SK-N-SH treated with all-trans-retinoic acid at 6 μM for 48 hours (cell line): ENCODE data around the gene TBKBP1.

Source experiments
- ATAC-seq: fragments of 200-7000 bp; cut with Tn5 transposase; 3 replicates; pipeline ENCODE4 v1.9.1; 2020; ENCODE audit warnings: mild to moderate bottlenecking, moderate library complexity
- ARNTL ChIP-seq: fragments of 450-650 bp; formaldehyde crosslinking; IDR thresholded peaks from 2 replicates; pipeline ENCODE4 v1.5.0; 2020; ENCODE audit warnings: low read depth, mild to moderate bottlenecking, moderate library complexity, borderline replicate concordance
- BACH2 ChIP-seq: fragments of 250-450 bp; sonication (Bioruptor Pico); IDR thresholded peaks from 2 replicates; pipeline ENCODE4 v1.9.0; 2021; ENCODE audit warnings: mild to moderate bottlenecking, borderline replicate concordance
- CREB5 ChIP-seq: fragments of 250-450 bp; sonication (Bioruptor Pico); IDR thresholded peaks from 2 replicates; pipeline ENCODE4 v1.5.1; 2020; ENCODE audit warnings: low read depth, mild to moderate bottlenecking, moderate library complexity
- CSRNP3 ChIP-seq: fragments of 250-450 bp; sonication (Bioruptor Pico); IDR thresholded peaks from 2 replicates; pipeline ENCODE4 v1.5.1; 2021; ENCODE audit warnings: mild to moderate bottlenecking, moderate library complexity
- ESRRG ChIP-seq: fragments of 250-450 bp; sonication (Bioruptor Pico); IDR thresholded peaks from 2 replicates; pipeline ENCODE4 v1.6.1; 2021; ENCODE audit warnings: mild to moderate bottlenecking
- GLIS3 ChIP-seq: fragments of 250-450 bp; sonication (Bioruptor Pico); IDR thresholded peaks from 2 replicates; pipeline ENCODE4 v1.5.0; 2020; ENCODE audit warnings: mild to moderate bottlenecking, moderate library complexity
- ISL1 ChIP-seq: fragments of 250-450 bp; sonication (Bioruptor Pico); IDR thresholded peaks from 2 replicates; pipeline ENCODE4 v2.1.2; 2022; ENCODE audit warnings: mild to moderate bottlenecking, moderate library complexity
- OSR1 ChIP-seq: fragments of 250-450 bp; sonication (Bioruptor Pico); IDR thresholded peaks from 2 replicates; pipeline ENCODE4 v1.8.0; 2022; ENCODE audit warnings: moderate library complexity, mild to moderate bottlenecking, inconsistent platforms
- PATZ1 ChIP-seq: fragments of 250-450 bp; sonication (Bioruptor Pico); IDR thresholded peaks from 2 replicates; pipeline ENCODE4 v1.8.0; 2020; ENCODE audit warnings: mild to moderate bottlenecking, moderate library complexity, borderline replicate concordance
- POU6F1 ChIP-seq: fragments of 250-450 bp; sonication (Bioruptor Pico); IDR thresholded peaks from 2 replicates; pipeline ENCODE4 v1.8.0; 2021; ENCODE audit warnings: low read depth, mild to moderate bottlenecking, moderate library complexity, borderline replicate concordance
- PPARA ChIP-seq: fragments of 250-450 bp; sonication (Bioruptor Pico); IDR thresholded peaks from 2 replicates; pipeline ENCODE4 v1.5.0; 2020; ENCODE audit warnings: mild to moderate bottlenecking, borderline replicate concordance
- RARB ChIP-seq: fragments of 250-450 bp; sonication (Bioruptor Pico); IDR thresholded peaks from 2 replicates; pipeline ENCODE4 v1.8.0; 2021; ENCODE audit warnings: mild to moderate bottlenecking, moderate library complexity
- TCF4 ChIP-seq: fragments of 250-450 bp; sonication (Bioruptor Pico); IDR thresholded peaks from 2 replicates; pipeline ENCODE4 v1.8.0; 2021; ENCODE audit warnings: mild to moderate bottlenecking, moderate library complexity, borderline replicate concordance
- TOX ChIP-seq: fragments of 250-450 bp; sonication (Bioruptor Pico); IDR thresholded peaks from 2 replicates; pipeline ENCODE4 v1.8.0; 2021; ENCODE audit warnings: mild to moderate bottlenecking, moderate library complexity, borderline replicate concordance
- TSHZ2 ChIP-seq: fragments of 250-450 bp; sonication (Bioruptor Pico); IDR thresholded peaks from 2 replicates; pipeline ENCODE4 v1.5.0; 2020; ENCODE audit warnings: mild to moderate bottlenecking, moderate library complexity
- ZC3H10 ChIP-seq: fragments of 250-450 bp; sonication (Bioruptor Pico); IDR thresholded peaks from 2 replicates; pipeline ENCODE4 v1.5.1; 2021; ENCODE audit warnings: mild to moderate bottlenecking, moderate library complexity
- ZFP30 ChIP-seq: fragments of 450-650 bp; formaldehyde crosslinking; IDR thresholded peaks from 2 replicates; pipeline ENCODE4 v1.5.0; 2022; ENCODE audit warnings: mild to moderate bottlenecking, moderate library complexity
- ZNF565 ChIP-seq: fragments of 450-650 bp; formaldehyde crosslinking; conservative IDR thresholded peaks from 2 replicates; pipeline ENCODE4 v1.5.0; 2020; ENCODE audit warnings: low read depth, mild to moderate bottlenecking, moderate library complexity
- ZNF70 ChIP-seq: fragments of 450-650 bp; formaldehyde crosslinking; IDR thresholded peaks from 2 replicates; pipeline ENCODE4 v1.5.0; 2020; ENCODE audit warnings: mild to moderate bottlenecking, moderate library complexity
- ZNF8 ChIP-seq: fragments of 450-650 bp; formaldehyde crosslinking; IDR thresholded peaks from 2 replicates; pipeline ENCODE4 v1.5.0; 2020; ENCODE audit warnings: mild to moderate bottlenecking, moderate library complexity

The TBKBP1 gene

GRCh38 chr17:47724705-47725104 is 30.7 kb downstream of the TBKBP1 start (continued):
- TF ChIP-seq POU6F1 (CRISPR knock-in tag) (no peak), TSHZ2 (CRISPR knock-in tag) (no peak), TCF4 (no peak), ZFP30 (CRISPR knock-in tag) (no peak), TOX (no peak)

- TF ChIP-seq ZFP30 (CRISPR knock-in tag) (no peak), OSR1 (CRISPR knock-in tag) (no peak), GLIS3 (CRISPR knock-in tag) (no peak), ZNF8 (CRISPR knock-in tag) (no peak), PPARA (no peak), ISL1 (no peak), TCF4 (no peak), RARB (CRISPR knock-in tag) (no peak), ESRRG (CRISPR knock-in tag) (no peak), CREB5 (no peak)
Measured at GRCh38 chr17:47725446-47726111, 31.6 kb downstream of the TBKBP1 start.

GRCh38 chr17:47726796-47727703 is 33.1 kb downstream of the TBKBP1 start:
- TF ChIP-seq PATZ1 (CRISPR knock-in tag) (no peak), TOX (no peak), ZNF70 (CRISPR knock-in tag) (peak; percentile 88)
- peak; percentile 25 for ATAC-seq

More at GRCh38 chr17:47725446-47726111, 31.6 kb downstream of the TBKBP1 start:
- ATAC-seq, result no peak

- ATAC-seq, result no peak
- TF ChIP-seq ZC3H10 (CRISPR knock-in tag) (no peak), ZNF8 (CRISPR knock-in tag) (no peak), CSRNP3 (CRISPR knock-in tag) (no peak), ZFP30 (CRISPR knock-in tag) (no peak), ZNF565 (CRISPR knock-in tag) (no peak), ARNTL (CRISPR knock-in tag) (no peak), CREB5 (no peak), BACH2 (CRISPR knock-in tag) (no peak), ESRRG (CRISPR knock-in tag) (no peak), TOX (no peak), POU6F1 (CRISPR knock-in tag) (no peak), TCF4 (no peak)
Measured at GRCh38 chr17:47727704-47728036, 33.7 kb downstream of the TBKBP1 start.
